Non-pigmented ciliary epithelial cell (primary cell): ENCODE data around the gene LRRC10.

ENCODE experiments used
- DNase-seq: peaks from one replicate; pipeline ENCODE4 v3.0.0-alpha.2; 2010; ENCODE audit warnings: low read depth

Gene LRRC10, protein sequence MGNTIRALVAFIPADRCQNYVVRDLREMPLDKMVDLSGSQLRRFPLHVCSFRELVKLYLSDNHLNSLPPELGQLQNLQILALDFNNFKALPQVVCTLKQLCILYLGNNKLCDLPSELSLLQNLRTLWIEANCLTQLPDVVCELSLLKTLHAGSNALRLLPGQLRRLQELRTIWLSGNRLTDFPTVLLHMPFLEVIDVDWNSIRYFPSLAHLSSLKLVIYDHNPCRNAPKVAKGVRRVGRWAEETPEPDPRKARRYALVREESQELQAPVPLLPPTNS

DNA sequence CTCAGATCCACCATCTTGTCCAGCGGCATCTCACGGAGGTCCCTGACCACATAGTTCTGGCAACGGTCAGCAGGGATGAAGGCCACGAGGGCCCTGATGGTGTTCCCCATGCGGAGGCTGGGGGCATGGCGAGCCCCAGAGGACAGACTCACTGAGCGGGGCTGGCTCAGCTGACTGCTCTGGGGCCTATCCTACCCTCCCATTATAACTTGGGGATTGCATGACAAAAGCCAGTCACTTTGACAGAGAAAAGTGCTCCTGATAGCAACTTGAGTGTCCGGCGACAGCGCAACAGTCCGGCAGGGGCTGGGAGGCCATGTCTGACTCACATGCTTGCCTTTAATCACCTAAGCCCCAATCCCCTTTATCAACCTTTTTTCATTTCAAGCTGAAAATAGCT is at the start of gene LRRC10:
Gene LRRC10 (minus strand): TSS at position 179 of the 400 bp plus-strand sequence. CDS start 69 bp downstream, at position 110.
- DNase-seq = no peak

DNA sequence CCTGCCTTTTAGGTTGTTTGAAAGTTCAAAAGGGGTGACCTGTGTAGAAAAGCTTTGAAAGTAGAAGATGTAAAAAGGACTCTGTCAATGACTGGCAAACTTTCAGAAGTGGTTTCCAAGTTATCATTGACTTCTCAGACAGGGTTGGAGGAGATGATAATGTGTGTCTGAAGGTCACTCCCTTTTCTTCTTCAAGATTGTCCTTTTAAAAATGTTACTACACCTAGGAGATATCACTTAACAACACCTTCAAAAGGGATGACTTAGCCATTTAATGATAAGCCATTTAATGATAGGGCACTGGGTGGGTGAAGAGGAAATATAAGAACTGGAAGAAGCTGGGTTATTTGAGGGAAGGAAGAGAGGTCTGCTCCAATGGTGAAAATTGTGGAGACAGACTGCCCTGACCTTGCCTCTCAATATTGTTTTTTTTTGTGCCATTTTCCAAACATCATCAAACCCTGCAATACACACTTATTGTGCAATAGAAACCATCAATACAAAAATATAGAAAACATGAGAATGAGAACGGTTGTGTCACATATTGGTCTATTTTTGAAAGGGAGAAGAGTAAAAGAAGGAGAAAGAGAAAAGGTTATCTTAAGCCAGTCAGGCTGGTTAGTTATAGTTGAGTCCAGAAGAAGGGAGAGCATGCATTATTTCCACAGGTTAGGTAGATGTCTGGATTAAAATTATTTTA is 49.6 kb upstream of the LRRC10 start:
- DNase-seq = no peak

DNA sequence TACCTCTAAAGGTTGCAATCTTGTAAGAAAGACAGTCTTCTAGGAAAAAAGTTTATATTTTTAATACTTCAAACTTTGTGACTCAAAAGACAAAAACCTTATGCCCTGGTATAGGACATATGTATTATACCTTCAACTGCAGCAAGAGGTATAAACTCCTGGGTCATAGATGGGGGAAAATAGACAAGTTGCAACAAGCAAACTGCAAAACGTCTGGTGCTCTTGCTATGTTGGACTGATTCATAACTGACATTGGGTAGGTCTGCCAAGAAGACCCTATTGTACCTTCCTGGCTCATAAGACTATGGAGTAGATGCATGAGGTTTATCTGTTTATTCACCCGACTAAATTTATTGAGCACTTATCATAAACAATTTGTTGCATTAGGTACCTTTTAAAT is 47.5 kb upstream of the LRRC10 start:
- no peak for DNase-seq

DNA sequence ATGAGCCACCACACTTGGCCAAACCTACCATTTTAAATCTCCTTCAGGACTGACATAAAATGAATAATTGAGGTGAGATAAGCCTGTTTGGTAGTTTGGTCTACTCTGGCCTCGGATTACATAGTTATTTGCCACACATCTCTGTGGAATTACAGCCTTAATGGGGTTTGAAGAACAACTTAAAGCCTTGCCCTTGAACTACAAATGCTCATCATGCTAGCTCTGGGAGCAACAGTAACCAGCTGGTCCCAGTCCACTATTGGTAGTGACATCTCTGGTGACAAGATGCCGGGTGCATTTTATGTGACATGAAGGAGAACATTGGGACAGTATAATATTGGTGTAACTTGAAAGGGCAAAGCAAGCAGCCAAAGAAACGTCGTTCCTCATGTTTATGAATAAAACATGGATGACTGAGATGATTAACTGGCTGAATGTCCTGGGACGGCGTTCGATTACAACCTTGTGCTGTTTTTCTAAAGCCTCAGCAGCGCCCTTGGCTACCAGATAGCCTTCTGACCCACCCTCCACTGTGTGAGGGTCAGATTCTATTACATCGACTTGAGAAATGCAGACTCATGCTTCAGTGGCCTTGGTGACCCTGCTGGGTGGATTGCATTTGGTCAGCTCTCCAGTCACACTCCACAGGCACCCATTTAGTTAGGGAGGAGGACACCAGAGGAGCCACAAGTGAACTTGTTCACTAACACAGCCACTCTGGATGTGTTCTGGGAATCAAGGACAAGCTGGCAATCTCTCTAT is 46.9 kb upstream of the LRRC10 start:
- DNase-seq = no peak

DNA sequence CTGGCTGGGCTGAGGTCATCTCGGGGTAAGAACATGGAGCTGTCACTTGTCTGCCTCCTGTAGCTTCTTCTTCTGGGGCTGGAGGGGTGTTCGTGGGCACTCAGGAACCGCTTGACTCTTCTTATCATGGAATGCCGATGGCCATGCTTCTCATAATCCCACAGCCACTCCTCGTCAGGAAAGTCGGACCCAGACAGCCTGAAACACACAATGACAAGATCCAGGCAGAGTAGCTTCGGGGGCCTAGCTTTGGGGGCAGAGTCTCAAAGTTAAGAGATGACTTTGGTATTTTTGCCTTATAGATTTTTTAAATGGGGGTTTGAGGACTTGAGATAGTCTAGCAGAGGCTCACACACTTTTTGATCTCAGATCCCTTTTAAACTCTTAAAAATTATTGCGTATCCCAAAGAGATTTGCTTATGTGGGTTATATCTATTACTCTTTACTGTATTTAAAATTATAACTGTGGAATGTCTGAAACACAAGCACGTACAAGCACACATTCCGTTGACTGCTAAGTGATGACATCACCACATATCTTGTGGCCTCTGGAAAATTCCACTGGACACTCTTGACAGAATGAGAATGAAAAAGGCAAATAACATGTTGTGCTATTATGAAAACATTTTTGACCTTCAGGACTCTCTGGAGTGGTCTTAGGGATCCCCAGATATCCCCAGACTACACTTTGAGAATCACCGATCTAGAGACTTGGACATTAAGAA is 45.1 kb upstream of the LRRC10 start:
- DNase-seq = peak; percentile 88

DNA sequence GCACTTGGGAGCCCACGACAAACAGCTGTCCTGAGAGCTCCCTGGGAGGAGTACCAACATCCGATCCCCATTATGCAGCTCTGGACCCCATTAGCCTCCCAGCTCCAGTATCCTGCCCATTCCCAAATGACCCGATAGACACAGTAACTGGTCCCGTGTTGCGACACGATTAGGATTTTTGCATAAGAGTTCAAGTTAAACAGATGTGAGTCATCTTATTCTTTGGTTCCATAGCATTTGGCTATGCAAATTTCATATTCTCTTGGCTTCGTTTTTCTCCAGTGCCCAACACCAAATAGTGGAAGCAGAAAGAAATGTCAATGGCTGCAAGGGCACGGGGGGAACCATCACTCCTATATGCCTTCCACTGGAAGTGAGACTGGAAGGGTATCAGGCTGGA is 43.0 kb upstream of the LRRC10 start:
- no peak for DNase-seq

DNA sequence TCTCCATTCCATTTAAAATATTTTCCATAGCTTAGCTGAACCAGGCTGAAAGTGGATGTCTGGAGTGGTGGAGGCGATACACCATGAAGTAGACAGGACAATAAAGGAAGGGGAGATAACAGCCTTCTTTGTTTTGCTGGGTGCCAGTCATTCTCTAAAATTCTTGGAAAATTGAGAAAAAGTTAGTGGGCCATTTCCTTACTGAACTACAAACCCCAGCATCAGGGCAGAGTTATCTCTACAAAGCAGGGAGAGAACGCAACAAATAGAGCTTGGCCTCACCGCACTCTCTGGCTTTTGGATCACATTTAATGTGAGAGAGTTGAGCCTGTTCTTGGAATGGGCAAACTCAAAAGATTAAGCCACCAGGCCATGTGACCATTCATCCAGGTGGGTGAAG is 41.2 kb upstream of the LRRC10 start:
- DNase-seq = no peak

DNA sequence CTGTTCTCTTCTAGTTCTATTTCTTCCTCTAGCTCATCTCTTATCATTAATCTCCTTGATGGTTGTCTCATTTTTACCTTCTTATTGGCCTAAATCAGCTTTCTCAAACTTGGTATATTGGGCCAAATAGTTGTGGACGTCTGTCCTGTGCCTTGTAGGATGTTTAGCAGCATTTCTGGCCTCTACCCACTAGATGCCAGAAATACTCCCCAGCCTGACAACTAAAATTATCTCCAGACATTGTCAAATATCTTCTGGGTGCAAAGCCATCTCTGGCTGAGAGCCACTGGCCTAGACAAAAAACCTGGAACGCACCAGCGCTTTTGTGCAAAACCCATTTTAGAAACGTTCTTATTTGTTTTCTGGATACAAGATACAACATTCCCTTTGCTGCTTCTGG is 38.8 kb upstream of the LRRC10 start:
- no peak for DNase-seq

DNA sequence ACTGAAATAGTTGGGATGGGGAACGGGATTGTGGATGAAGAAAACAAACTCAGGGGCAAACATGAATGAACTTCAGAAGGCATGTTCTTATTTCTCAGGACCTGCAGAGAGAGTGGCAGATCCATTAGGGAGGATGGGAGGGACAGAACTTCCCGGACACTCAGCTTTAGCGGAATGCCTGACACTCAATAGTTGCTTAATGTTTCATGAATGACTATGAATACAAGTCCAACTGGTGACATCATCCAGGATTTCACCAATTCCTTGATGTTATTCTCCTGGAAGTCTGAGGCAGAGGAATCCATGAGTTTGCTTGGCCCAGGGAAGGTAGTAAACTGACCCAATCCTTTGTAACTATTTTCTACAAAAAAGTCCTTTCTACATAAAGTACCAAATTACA is 37.8 kb upstream of the LRRC10 start:
- peak; percentile 71 for DNase-seq

DNA sequence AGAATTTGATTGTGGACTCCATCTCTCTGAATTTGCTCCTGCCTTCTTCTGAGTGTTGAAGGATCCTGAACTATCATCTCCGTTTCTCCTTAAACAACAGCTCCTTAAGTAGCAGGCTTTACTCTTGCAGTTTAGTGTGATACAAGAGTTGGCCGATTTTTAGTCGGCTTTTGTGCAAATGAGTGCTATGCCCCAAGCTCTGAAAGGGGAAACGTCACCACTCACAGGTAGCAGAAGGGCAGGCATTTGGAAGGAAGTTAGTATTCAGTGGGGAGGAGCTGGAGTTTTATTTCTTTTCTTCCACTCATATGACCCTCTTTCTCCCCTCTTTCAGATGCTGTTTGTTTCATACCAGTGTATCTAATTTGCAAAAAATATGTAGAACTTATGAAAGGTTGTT is 36.5 kb upstream of the LRRC10 start:
- no peak for DNase-seq

DNA sequence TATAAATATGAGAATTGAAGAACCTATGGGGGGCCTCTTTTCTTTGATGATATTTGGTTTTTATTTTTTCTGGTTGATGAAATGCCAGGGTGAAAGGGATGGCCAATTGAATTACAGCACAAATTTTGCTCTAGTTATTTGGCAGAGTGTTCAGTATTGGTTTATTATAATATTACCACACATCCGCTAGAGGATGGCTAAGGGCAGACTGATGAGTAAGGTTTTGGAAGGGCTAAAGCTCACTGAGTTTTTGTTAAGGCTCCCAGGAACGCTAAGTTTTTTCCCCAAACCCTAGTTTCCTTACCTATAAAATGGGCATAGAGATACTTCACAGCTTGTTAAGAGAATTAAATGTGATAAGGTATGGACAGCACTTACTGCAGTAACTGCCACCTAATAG is 34.3 kb upstream of the LRRC10 start:
- DNase-seq = no peak

DNA sequence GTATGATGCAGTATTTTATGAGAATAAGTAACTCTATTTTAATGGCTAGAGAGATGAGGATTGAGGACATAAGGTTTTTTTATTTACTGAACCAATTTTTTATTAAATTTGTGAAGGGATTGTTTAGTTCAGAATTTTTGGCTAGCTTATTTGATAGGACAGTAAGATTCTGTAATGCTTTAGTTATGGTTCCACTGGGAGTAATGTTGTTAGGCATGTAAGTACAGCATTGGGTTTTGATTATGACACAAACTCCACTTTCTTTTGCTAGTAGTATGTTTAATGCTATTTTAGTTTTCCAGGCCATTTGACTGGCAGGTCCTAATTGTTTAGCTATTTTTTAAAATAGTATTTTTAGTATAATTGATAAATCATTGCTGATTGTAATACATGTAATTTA is 33.8 kb upstream of the LRRC10 start:
- no peak for DNase-seq

DNA sequence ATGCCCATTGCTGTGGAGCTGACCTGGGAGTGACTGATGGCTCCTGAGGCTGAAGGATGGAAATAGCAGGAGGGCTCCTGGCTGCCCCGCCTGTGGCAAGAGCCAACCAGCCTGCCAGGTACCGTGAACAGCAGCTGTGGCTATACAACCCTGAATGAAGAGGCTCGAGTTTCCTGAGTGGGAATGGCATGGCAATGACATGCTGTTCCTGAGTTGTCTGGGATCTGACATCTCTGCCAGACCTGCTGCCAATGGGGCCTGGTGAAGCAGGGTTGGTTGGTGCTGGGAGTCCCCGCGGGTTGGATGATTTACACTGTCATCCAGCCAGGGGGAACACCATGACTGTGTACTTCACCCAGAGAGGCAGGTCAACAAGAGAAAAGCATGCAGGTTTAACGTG is 31.8 kb upstream of the LRRC10 start:
- DNase-seq = no peak

DNA sequence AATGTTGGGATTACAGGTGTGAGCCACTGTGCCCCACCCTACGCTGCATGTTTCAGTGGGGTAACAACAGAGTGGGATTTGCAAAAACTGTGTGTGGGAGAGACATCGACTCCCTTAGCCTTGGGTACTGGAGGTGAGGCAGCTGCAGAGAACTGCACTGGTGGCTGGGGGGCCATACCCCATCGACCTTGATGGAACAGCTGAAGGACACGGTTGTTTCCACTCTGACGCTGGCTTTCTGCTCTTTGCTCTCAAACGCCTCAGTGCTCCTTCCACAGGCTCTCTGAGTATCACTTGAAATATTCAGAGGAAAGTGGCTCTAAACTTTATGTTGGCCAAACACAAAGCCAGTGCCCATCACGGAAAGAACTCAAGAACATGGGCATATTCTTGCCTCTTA is 30.8 kb upstream of the LRRC10 start:
- DNase-seq = no peak

DNA sequence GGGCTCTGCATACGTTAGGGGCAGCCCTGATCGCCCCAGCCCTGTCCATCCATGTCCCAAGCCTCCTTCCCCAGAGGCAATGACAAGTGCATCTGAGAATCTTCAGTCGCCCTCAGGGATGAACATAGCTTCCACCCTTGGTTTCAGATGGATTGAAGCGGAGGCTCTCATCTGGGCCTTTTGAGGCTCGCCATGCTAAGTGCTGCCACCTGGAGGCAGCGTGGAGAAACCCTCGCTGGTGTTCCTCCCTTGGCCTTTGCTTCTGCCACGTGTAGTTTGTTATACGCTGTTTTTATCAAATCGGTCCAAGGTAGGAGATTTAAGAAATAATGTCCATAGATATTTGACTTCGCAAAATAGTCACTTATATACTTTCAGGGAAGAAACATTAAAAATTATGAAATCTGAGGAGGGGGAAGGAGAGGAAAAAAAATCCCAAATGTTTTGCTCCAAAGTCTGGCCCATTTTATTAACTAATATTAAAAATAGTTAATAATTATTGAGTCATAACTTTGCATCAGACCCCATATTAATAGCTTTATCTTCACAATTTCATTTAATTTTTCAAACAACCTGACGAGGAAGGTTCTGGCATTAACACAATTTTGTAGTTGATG is 28.8 kb upstream of the LRRC10 start:
- no peak for DNase-seq

DNA sequence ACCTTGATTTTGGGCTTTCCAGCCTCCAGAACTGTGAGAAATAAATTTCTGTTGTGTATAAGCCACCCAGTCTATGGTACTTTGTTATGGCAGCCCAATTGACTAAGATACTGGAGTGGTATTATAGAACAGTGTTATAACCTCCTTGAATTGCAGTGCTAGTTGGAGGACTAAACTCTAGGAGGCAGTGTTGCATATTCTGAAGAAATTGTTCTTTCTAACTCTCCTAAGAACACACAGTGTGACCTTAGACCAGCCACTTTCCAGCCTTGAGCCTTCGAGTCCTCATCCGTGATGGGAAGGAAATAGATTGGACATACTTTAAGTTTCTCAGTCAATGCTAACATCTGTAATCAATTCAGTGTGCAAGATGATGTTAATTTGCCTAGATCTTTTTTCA is 22.4 kb upstream of the LRRC10 start:
- DNase-seq = no peak

DNA sequence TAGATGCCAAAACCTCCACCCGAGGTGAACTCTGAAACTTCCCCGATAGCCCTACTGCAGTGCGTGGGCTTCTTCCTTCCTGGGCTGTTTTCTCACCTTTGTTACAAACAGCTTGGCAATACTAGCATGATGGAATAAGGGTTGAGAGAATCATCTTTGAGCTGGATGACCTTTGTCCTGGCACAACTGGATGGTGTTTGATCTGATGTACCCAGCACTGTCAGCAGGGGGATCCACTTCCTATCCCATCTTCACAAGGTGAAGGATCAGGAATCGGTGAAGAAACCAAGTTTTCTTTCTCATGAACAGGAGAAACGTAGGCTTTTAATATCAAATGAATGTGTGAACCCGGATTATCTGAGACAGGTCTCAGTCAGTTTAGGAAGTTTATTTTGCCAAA is 19.5 kb upstream of the LRRC10 start:
- DNase-seq = no peak

DNA sequence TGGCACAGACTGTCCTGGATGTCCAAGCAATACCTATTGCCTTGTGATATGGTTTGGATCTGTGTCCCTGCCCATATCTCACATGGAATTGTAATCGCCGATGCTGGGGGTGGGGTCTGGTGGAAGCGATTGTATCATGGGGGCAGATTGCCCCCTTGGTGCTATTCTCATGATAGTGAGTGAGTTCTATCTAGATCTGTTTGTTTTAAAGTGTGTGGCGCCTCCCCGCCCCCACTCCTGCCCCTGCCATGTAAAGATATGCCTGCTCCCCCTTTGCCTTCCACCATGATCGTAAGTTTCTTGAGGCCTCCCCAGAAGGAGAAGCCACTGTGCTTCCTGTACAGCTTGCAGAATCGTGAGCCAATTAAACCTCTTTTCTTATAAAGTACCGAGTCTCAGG is 16.8 kb upstream of the LRRC10 start:
- DNase-seq = no peak

DNA sequence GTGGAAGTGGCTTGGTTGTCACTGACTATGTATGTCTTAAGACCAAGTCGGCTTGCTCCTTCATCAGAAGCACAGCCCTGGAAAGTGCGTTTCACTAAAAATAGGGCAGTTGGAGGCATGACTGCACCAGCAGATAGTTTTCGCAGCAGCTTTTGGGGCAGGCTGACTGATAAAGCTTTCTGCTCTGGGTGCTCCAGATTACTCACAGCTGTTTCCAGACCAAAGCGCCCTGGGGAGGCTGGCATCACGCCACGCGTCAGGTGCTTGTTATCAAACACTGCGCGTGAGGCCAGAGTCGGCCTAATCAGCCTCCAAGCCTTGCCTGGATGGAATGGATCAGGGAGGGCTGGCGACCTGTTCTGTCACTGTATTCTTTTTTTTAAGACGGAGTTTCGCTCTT is 13.3 kb upstream of the LRRC10 start:
- no peak for DNase-seq

DNA sequence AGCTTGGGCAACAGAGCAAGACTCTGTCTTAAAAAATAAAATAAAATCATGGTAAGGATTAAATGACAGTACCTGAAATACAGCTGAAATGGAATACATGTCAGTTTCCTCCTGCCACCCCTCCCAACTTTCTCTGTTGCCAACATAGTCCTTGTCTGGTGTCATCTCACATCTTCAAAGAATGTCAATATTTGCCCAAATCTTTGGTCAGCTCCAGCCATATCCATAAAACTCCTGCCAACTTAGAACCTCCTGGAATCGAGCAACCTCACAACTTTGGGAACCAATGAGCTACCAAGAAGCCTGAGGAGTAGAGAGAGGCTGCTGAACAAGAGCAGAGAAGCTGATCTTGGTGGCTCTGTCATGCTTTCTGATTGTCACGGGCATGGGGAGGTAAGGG is 10.8 kb upstream of the LRRC10 start:
- DNase-seq = no peak

DNA sequence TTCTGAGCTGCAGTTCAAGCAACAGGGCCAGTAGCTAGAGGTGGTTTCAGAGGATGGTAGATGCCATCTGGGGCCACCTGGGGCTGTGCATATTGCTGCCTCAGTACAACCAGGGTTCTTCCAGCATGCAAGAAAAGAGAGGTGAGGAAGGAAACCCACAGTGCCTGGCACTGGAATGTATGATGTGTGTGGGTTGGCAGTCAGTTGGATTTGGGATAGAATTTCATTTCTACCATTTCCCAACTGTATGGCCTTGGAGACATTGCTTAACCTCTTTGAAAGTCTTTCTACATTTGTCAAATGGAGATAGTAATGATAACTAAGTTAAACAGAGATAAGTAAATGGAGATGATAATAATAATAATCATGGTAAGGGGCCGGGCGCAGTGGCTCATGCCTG is 10.2 kb upstream of the LRRC10 start:
- no peak for DNase-seq

DNA sequence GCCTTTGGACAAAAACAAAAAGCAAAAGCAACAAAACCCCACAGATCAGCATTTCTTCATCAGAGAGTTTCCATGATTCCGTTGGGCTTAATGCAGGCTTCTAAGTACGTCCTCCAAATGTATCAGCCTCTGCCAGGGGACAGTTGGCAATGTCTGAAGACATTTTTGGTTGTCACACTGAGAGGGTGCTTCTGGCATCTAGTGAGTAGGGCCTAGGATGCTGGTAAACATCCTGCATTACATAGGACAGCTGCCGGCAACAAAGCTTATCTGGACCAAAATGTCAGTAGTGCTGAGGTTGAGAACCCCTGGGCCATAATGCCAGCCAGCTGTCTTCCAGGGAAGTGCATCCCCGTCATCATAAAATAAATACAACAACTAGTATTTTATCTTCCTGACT is 9.4 kb upstream of the LRRC10 start:
- no peak for DNase-seq
